H1 (cell line): ENCODE measurements around the gene SND1. TPM values are rescaled to one million over a fixed set of nuclear protein-coding genes. Genes with fewer than 3 reads are reported as not detected.

Experiments used
- CTCF ChIA-PET: fragments of 300-600 bp; sonication (Branson Sonifier 250); formaldehyde crosslinking; loops from one replicate; lab custom pipeline; 2021; ENCODE audit not compliant: partially characterized antibody; lab: Charles Lee
- POLR2A ChIA-PET: fragments of 300-600 bp; sonication (Branson Sonifier 250); formaldehyde crosslinking; loops from one replicate; lab custom pipeline; 2021; ENCODE audit warnings: inconsistent platforms; ENCODE audit not compliant: partially characterized antibody; lab: Charles Lee
- DNase-seq, 2 experiments: peaks; one replicate each; pipeline versions ENCODE4 v3.0.0 to v3.0.0-alpha.2; 2010 to 2022; ENCODE audit warnings: low spot score in 2 of 2, low read depth in 1 of 2, mixed read lengths in 1 of 2
- FAIRE-seq: peaks from 2 replicates; lab custom pipeline; 2011; peaks lifted over from hg19 to GRCh38; lab: Jason Lieb, UNC
- H2AFZ ChIP-seq: 2 replicates; pipeline ENCODE4 v1.8.1; 2012; ENCODE audit warnings: low read length, inconsistent platforms
- H2AK5ac ChIP-seq: 2 replicates; pipeline ENCODE4 v1.6.1; 2013; ENCODE audit warnings: low read depth, low read length
- H2BK120ac ChIP-seq: replicated peaks from 2 replicates; pipeline ENCODE3; 2013; ENCODE audit warnings: low read depth, low read length, inconsistent platforms
- H2BK12ac ChIP-seq: 2 replicates; pipeline ENCODE4 v1.6.1; 2013; ENCODE audit warnings: low read depth, low read length
- H2BK15ac ChIP-seq: 2 replicates; pipeline ENCODE4 v1.6.1; 2013; ENCODE audit warnings: low read length
- H2BK20ac ChIP-seq: 2 replicates; pipeline ENCODE4 v1.6.1; 2013; ENCODE audit warnings: low read length
- H2BK5ac ChIP-seq: 2 replicates; pipeline ENCODE4 v1.6.1; 2013; ENCODE audit warnings: low read depth, low read length
- H3K14ac ChIP-seq: 2 replicates; pipeline ENCODE4 v1.6.1; 2013; ENCODE audit warnings: inconsistent platforms; ENCODE audit not compliant: insufficient read length
- H3K18ac ChIP-seq: 2 replicates; pipeline ENCODE4 v1.6.1; 2013; ENCODE audit warnings: low read length; ENCODE audit errors: extremely low read depth
- H3K23ac ChIP-seq: 2 replicates; pipeline ENCODE4 v1.6.1; 2013; ENCODE audit warnings: inconsistent platforms; ENCODE audit not compliant: insufficient read length
- H3K23me2 ChIP-seq: 2 replicates; pipeline ENCODE4 v1.6.1; 2013; ENCODE audit warnings: low read depth, low read length
- H3K27ac ChIP-seq: 2 replicates; pipeline ENCODE4 v1.6.1; 2011; ENCODE audit warnings: low read depth, low read length, inconsistent platforms
- H3K27me3 ChIP-seq, 4 experiments: replicated peaks in 1 of 4; 1 replicate in 1 of 4; 2 replicates in 3 of 4; pipeline versions ENCODE4 v1.6.1 to v1.8.1; 2011 to 2013; ENCODE audit warnings: low read length in 3 of 4, mild to moderate bottlenecking in 3 of 4, inconsistent platforms in 2 of 4, mixed read lengths in 2 of 4, moderate library complexity in 1 of 4; ENCODE audit not compliant: control insufficient read depth in 3 of 4, insufficient read depth in 3 of 4; ENCODE audit errors: extremely low read depth in 1 of 4
- H3K36me3 ChIP-seq, 4 experiments: 2 replicates each; pipeline versions ENCODE4 v1.6.1 to v1.8.1; 2011 to 2013; ENCODE audit warnings: mild to moderate bottlenecking in 4 of 4, low read length in 3 of 4, moderate library complexity in 2 of 4, control low read depth in 1 of 4, inconsistent platforms in 1 of 4; ENCODE audit not compliant: insufficient read depth in 4 of 4, control insufficient read depth in 2 of 4
- H3K4ac ChIP-seq: replicated peaks from 2 replicates; pipeline ENCODE3; 2013; ENCODE audit warnings: low read length, low read depth, mixed read lengths, inconsistent platforms; ENCODE audit not compliant: insufficient read length
- H3K4me1 ChIP-seq, 4 experiments: replicated peaks in 1 of 4; 1 replicate in 1 of 4; 2 replicates in 3 of 4; pipeline versions ENCODE4 v1.6.1 to v1.8.1; 2011 to 2013; ENCODE audit warnings: low read length in 3 of 4, inconsistent platforms in 2 of 4, mixed read lengths in 1 of 4; ENCODE audit not compliant: insufficient read depth in 4 of 4, control insufficient read depth in 3 of 4
- H3K4me2 ChIP-seq, 2 experiments: 2 replicates each; pipeline versions ENCODE4 v1.6.1 to v1.8.1; 2011 to 2013; ENCODE audit warnings: low read depth in 2 of 2, low read length in 2 of 2, control low read depth in 1 of 2, inconsistent platforms in 1 of 2, mild to moderate bottlenecking in 1 of 2; ENCODE audit not compliant: insufficient read depth in 1 of 2
- H3K4me3 ChIP-seq, 4 experiments: fragments of 200-600, 300-600 bp in 1 of 4; sonication (generic), shearing (Covaris generic), sonication (Bioruptor Twin) in 1 of 4; 2 replicates each; pipeline versions ENCODE4 v1.5.1 to v1.8.1; 2011 to 2016; ENCODE audit warnings: low read length in 4 of 4, low read depth in 3 of 4, control low read depth in 2 of 4, inconsistent platforms in 2 of 4, mild to moderate bottlenecking in 2 of 4, mixed read lengths in 1 of 4, moderate library complexity in 1 of 4; ENCODE audit not compliant: insufficient read depth in 2 of 4; ENCODE audit errors: extremely low read depth in 1 of 4
- H3K56ac ChIP-seq: replicated peaks from 2 replicates; pipeline ENCODE3; 2013; ENCODE audit warnings: low read depth, mild to moderate bottlenecking, mixed read lengths, low read length, inconsistent platforms; ENCODE audit not compliant: insufficient read length
- H3K79me1 ChIP-seq: 2 replicates; pipeline ENCODE4 v1.6.1; 2013; ENCODE audit warnings: low read depth, low read length, control low read depth
- H3K79me2 ChIP-seq, 2 experiments: 2 replicates each; pipeline versions ENCODE4 v1.6.1 to v1.8.1; 2012 to 2013; ENCODE audit warnings: low read length in 2 of 2, mild to moderate bottlenecking in 2 of 2, inconsistent platforms in 1 of 2; ENCODE audit not compliant: insufficient read depth in 2 of 2, control insufficient read depth in 1 of 2
- H3K9ac ChIP-seq, 4 experiments: replicated peaks in 1 of 4; 1 replicate in 1 of 4; 2 replicates in 3 of 4; pipeline versions ENCODE4 v1.6.1 to v1.8.1; 2011 to 2013; ENCODE audit warnings: low read depth in 3 of 4, low read length in 3 of 4, control low read depth in 2 of 4, mild to moderate bottlenecking in 2 of 4, moderate library complexity in 2 of 4, inconsistent platforms in 1 of 4; ENCODE audit errors: extremely low read depth in 1 of 4
- H3K9me3 ChIP-seq, 2 experiments: 2 replicates each; pipeline versions ENCODE4 v1.6.1 to v1.8.1; 2012 to 2013; ENCODE audit warnings: mild to moderate bottlenecking in 2 of 2, moderate library complexity in 2 of 2, control low read depth in 1 of 2, inconsistent platforms in 1 of 2, low read depth in 1 of 2, low read length in 1 of 2, mixed read lengths in 1 of 2; ENCODE audit not compliant: insufficient read depth in 2 of 2
- H4K20me1 ChIP-seq, 2 experiments: replicated peaks in 1 of 2; 2 replicates each; pipeline versions ENCODE3 to v1.8.1; 2011 to 2013; ENCODE audit warnings: inconsistent platforms in 2 of 2, low read length in 2 of 2, mild to moderate bottlenecking in 1 of 2; ENCODE audit not compliant: insufficient read depth in 2 of 2, control insufficient read depth in 1 of 2
- H4K5ac ChIP-seq: 2 replicates; pipeline ENCODE4 v1.6.1; 2013; ENCODE audit warnings: low read length, low read depth, mixed read lengths, inconsistent platforms; ENCODE audit not compliant: insufficient read length
- H4K8ac ChIP-seq: 2 replicates; pipeline ENCODE4 v1.8.0; 2013; ENCODE audit warnings: mild to moderate bottlenecking, moderate library complexity, low read length, inconsistent platforms; ENCODE audit not compliant: insufficient read depth; ENCODE audit errors: extremely low read depth
- H4K91ac ChIP-seq: replicated peaks from 2 replicates; pipeline ENCODE3; 2013; ENCODE audit warnings: low read length, mixed read lengths, inconsistent platforms; ENCODE audit not compliant: insufficient read length
- WGBS, 2 experiments: shearing (Covaris generic) in 1 of 2; methylation state at CpG; one replicate each; pipeline versions ENCODE4 v1.1.6 to v1.1.7; 2013 to 2015; ENCODE audit warnings: low lambda C conversion rate in 2 of 2, mixed read lengths in 2 of 2, inconsistent platforms in 1 of 2, low coverage in 1 of 2, missing lambda C conversion rate in 1 of 2; ENCODE audit not compliant: insufficient replicate concordance in 2 of 2, insufficient coverage in 1 of 2, insufficient read length in 1 of 2; ENCODE audit errors: extremely low coverage in 1 of 2, missing lambda C conversion rate in 1 of 2; 5-methylcytosine and 5-hydroxymethylcytosine counted together
- polyA plus RNA-seq, 7 experiments: library from polyadenylated mRNA; depleted of rRNA in 3 of 7; stranded (reverse) in 5 of 7; unstranded in 2 of 7; fragments of >200 nt in 5 of 7; fragments of 200-250 nt in 2 of 7; gene quantifications; 1 replicate in 5 of 7; 2 replicates in 1 of 7; 4 replicates in 1 of 7; pipeline versions ENCODE4 v1.2.1 to v1.2.3, GENCODE V29; 2011 to 2013; ENCODE audit warnings: missing spikeins in 2 of 7, mixed read lengths in 2 of 7
- total RNA-seq: library from RNA; stranded (reverse); fragmentation: NEBNext Ultra II Directional; extraction: Animal tissue kit (Norgen Biotek cat#: 25700); gene quantifications from 2 replicates; pipeline ENCODE4 v1.2.1, GENCODE V29; 2021

Gene SND1
- total and polyA plus RNA-seq, 2 of the 8 experiments (the other 6 are each of a cell fraction or from before 2014, with no cell fraction given) = 122 to 290 TPM

DNA sequence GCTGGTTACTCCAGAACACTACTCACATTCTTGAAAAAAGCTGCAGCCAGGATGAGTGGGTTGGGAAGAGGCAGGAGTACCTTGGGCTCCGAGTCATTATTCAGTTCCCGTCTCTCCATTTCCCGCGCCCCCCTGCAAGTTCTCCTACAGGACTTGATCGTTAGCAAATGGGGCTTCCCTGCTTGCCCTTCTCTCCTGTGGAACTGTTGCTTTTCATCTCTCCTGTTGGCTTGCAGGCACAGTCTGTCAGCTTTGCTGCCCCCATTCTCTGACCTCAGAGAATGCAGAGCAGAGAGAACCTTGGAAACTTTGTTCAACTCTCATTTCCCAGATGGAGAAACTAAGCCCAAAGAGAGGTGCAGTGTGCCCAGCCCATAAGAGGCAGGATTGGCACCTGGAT lies 414.9 kb downstream of the SND1 start:
- POLR2A ChIA-PET = interaction anchor here (0.8 kb wide), 1 partner anchor 12 kb away, joined by 3 read pairs; no protein-coding TSS in a partner anchor
- CTCF ChIA-PET = interaction anchor here (0.5 to 2.3 kb wide), 12 partner anchors 8 to 274 kb away, joined by 3 to 10 read pairs (median 3); no protein-coding TSS in a partner anchor
- H2BK20ac ChIP-seq = no peak overlapping the region

More for the DNA sequence above, 414.9 kb downstream of the SND1 start:
- Histone ChIP-seq H3K4me3 (no peak overlapping the region), H3K14ac (no peak overlapping the region), H3K23me2 (no peaks in the 10 kb centered on the region), H3K4me1 (peaks cover 0 to 3% (median 0%) of the 10 kb centered on the region in 4 experiments; a peak in 3 of 7 replicates), H4K8ac (no peak overlapping the region), H2BK15ac (no peak overlapping the region), H3K36me3 (no peaks in the 10 kb centered on the region), H2BK12ac (no peak overlapping the region), H3K4ac (no peak overlapping the region), H3K79me2 (no peaks in the 10 kb centered on the region), H3K23ac (no peak overlapping the region), H4K91ac (no peak overlapping the region), H3K4me2 (no peak overlapping the region), H3K79me1 (no peaks in the 10 kb centered on the region), H2BK120ac (no peak overlapping the region), H3K27me3 (no peaks in the 10 kb centered on the region), H3K56ac (no peak overlapping the region), H4K5ac (no peak overlapping the region), H2AFZ (no peak overlapping the region), H3K9ac (no peak overlapping the region), H4K20me1 (peaks cover 7% of the 10 kb centered on the region in 2 experiments), H2BK5ac (no peak overlapping the region), H3K27ac (no peak overlapping the region), H3K9me3 (no peaks in the 10 kb centered on the region), H2AK5ac (no peak overlapping the region), H3K18ac (no peak overlapping the region)
- no peak for DNase-seq
- FAIRE-seq = no peak
- 79% methylated on average over 5 of the region's 5 CpGs; no CpG with 5 or more reads in 1 of the 2 experiments for WGBS, 2 experiments
